IMR-90 (cell line): Measurements from ENCODE around the gene FRY. TPM values are rescaled to one million over a fixed set of nuclear protein-coding genes. Genes with fewer than 3 reads are reported as not detected.

Experiments
- ATAC-seq: fragments of 200-7000 bp; cut with Tn5 transposase; 2 replicates; pipeline ENCODE4 v1.9.1; 2020; ENCODE audit warnings: low read depth, mild to moderate bottlenecking, moderate library complexity
- BruUV-seq: library from RNA; stranded (reverse); fragments of 400-500 nt; replicated peaks from 2 replicates; lab custom pipeline; 2021; lab: Mats Ljungman, UMichigan
- CTCF ChIA-PET: fragments of 300-600 bp; formaldehyde crosslinking; extraction: SDS; loops from one replicate; lab custom pipeline; 2021; ENCODE audit warnings: antibody characterized with exemption; lab: Yijun Ruan, JAX
- POLR2A ChIA-PET: fragments of 300-600 bp; sonication (Branson Sonifier 250); formaldehyde crosslinking; loops from one replicate; lab custom pipeline; 2022; ENCODE audit warnings: antibody characterized with exemption; ENCODE audit not compliant: unreplicated experiment; lab: Charles Lee
- DNase-seq: peaks from one replicate; pipeline ENCODE4 v3.0.0; 2013
- H2AFZ ChIP-seq: replicated peaks from 2 replicates; pipeline ENCODE3; 2013; ENCODE audit warnings: low read length, mild to moderate bottlenecking; ENCODE audit not compliant: poor library complexity
- H2AK5ac ChIP-seq: 2 replicates; pipeline ENCODE4 v1.6.1; 2013; ENCODE audit warnings: low read depth, low read length, inconsistent platforms
- H2AK9ac ChIP-seq: replicated peaks from 2 replicates; pipeline ENCODE3; 2013; ENCODE audit warnings: mild to moderate bottlenecking, low read depth, low read length, moderate library complexity; ENCODE audit not compliant: poor library complexity
- H2BK120ac ChIP-seq: 2 replicates; pipeline ENCODE4 v1.6.1; 2013; ENCODE audit warnings: low read depth, low read length, inconsistent platforms
- H2BK15ac ChIP-seq: 3 replicates; pipeline ENCODE4 v1.6.1; 2013; ENCODE audit warnings: low read depth, low read length, inconsistent platforms
- H2BK20ac ChIP-seq: 2 replicates; pipeline ENCODE4 v1.6.1; 2013; ENCODE audit warnings: low read depth, mild to moderate bottlenecking, inconsistent platforms, low read length, moderate library complexity
- H2BK5ac ChIP-seq: 2 replicates; pipeline ENCODE4 v1.6.1; 2013; ENCODE audit warnings: mild to moderate bottlenecking, low read depth, low read length, inconsistent platforms; ENCODE audit not compliant: poor library complexity, severe bottlenecking
- H3K14ac ChIP-seq: replicated peaks from 2 replicates; pipeline ENCODE4 v1.6.1; 2013; ENCODE audit warnings: low read depth, low read length, inconsistent platforms
- H3K18ac ChIP-seq: 2 replicates; pipeline ENCODE4 v1.6.1; 2013; ENCODE audit warnings: low read depth, low read length, control low read depth
- H3K23ac ChIP-seq: 2 replicates; pipeline ENCODE4 v1.6.1; 2013; ENCODE audit warnings: low read depth, low read length, inconsistent platforms
- H3K27ac ChIP-seq: 2 replicates; pipeline ENCODE4 v1.5.1; 2013; ENCODE audit warnings: mild to moderate bottlenecking, control low read depth, low read length; ENCODE audit not compliant: insufficient read depth
- H3K27me3 ChIP-seq: 2 replicates; pipeline ENCODE4 v1.6.1; 2013; ENCODE audit warnings: low read length; ENCODE audit not compliant: control insufficient read depth, insufficient read depth
- H3K36me3 ChIP-seq: 2 replicates; pipeline ENCODE4 v1.6.1; 2013; ENCODE audit warnings: low read length, mixed read lengths; ENCODE audit not compliant: control insufficient read depth, insufficient read depth
- H3K4ac ChIP-seq: 2 replicates; pipeline ENCODE4 v1.6.1; 2013; ENCODE audit warnings: low read depth, low read length, inconsistent platforms
- H3K4me1 ChIP-seq: 2 replicates; pipeline ENCODE4 v1.6.1; 2013; ENCODE audit warnings: low read length, mixed read lengths; ENCODE audit not compliant: control insufficient read depth, insufficient read depth
- H3K4me2 ChIP-seq: 2 replicates; pipeline ENCODE4 v1.6.1; 2013; ENCODE audit warnings: low read depth, mild to moderate bottlenecking, control low read depth, low read length, moderate library complexity
- H3K4me3 ChIP-seq: 2 replicates; pipeline ENCODE4 v1.5.1; 2013; ENCODE audit warnings: low read depth, mild to moderate bottlenecking, control low read depth, low read length, moderate library complexity; ENCODE audit not compliant: insufficient read depth
- H3K56ac ChIP-seq: 2 replicates; pipeline ENCODE4 v1.6.1; 2013; ENCODE audit warnings: low read length, inconsistent platforms; ENCODE audit not compliant: insufficient read depth; ENCODE audit errors: extremely low read depth
- H3K79me1 ChIP-seq, 2 experiments: 2 replicates each; pipeline ENCODE4 v1.6.1; 2013; ENCODE audit warnings: low read length in 2 of 2, inconsistent platforms in 1 of 2, low read depth in 1 of 2
- H3K9ac ChIP-seq: 2 replicates; pipeline ENCODE4 v1.6.1; 2013; ENCODE audit warnings: low read depth, low read length, control low read depth
- H3K9me1 ChIP-seq: 2 replicates; pipeline ENCODE4 v1.6.1; 2013; ENCODE audit warnings: low read length, inconsistent platforms; ENCODE audit not compliant: insufficient read depth
- H3K9me3 ChIP-seq: 2 replicates; pipeline ENCODE4 v1.6.1; 2013; ENCODE audit warnings: low read length; ENCODE audit not compliant: control insufficient read depth, insufficient read depth
- H4K20me1 ChIP-seq: 2 replicates; pipeline ENCODE4 v1.6.1; 2013; ENCODE audit warnings: low read length, inconsistent platforms; ENCODE audit not compliant: insufficient read depth
- H4K5ac ChIP-seq: 2 replicates; pipeline ENCODE4 v1.6.1; 2013; ENCODE audit warnings: mild to moderate bottlenecking, low read depth, low read length, control low read depth
- H4K8ac ChIP-seq, 2 experiments: 2 replicates each; pipeline ENCODE4 v1.6.1; 2013; ENCODE audit warnings: low read depth in 2 of 2, low read length in 2 of 2, control low read depth in 1 of 2, inconsistent platforms in 1 of 2
- H4K91ac ChIP-seq: 2 replicates; pipeline ENCODE4 v1.6.1; 2013; ENCODE audit warnings: low read depth, low read length, inconsistent platforms; ENCODE audit not compliant: insufficient read depth
- CEBPB ChIP-seq: IDR thresholded peaks from 2 replicates; pipeline ENCODE4 v1.6.1; 2012; ENCODE audit warnings: low read depth, low read length, improper control_type of control experiment
- MAZ ChIP-seq: IDR thresholded peaks from 2 replicates; pipeline ENCODE4 v1.6.1; 2012; ENCODE audit warnings: low read depth, mild to moderate bottlenecking, low read length, improper control_type of control experiment, moderate library complexity, borderline replicate concordance
- WGBS, 2 experiments: methylation state at CpG; one replicate each; pipeline versions ENCODE4 v1.1.5 to v1.1.7; 2013; ENCODE audit warnings: missing lambda C conversion rate in 2 of 2; ENCODE audit not compliant: insufficient read length in 1 of 2; ENCODE audit errors: extremely low coverage in 2 of 2; 5-methylcytosine and 5-hydroxymethylcytosine counted together
- dilution Hi-C: fragments of 300-500 bp; cut with HindIII; formaldehyde crosslinking; loops from one replicate; pipeline ENCODE4 v1.14.3; 2018; ENCODE audit warnings: low sequenced_read_pairs; ENCODE audit not compliant: unreplicated experiment
- in situ Hi-C: fragments of 300-500 bp; cut with MboI; formaldehyde crosslinking; loops from 3 replicates; pipeline ENCODE4 v1.14.3; 2019; ENCODE audit warnings: low sequenced_read_pairs, inconsistent platforms, mixed read lengths
- intact Hi-C: fragments of 100-400 bp; cut with micrococcal nuclease; formaldehyde crosslinking; loops from 2 replicates; pipeline ENCODE4 v1.10.0; 2022
- polyA plus RNA-seq, 3 experiments: library from polyadenylated mRNA; depleted of rRNA; stranded (reverse); fragments of >200 nt; gene quantifications; 2 replicates each; pipeline ENCODE4 v1.2.3, GENCODE V29; 2012; ENCODE audit warnings: low replicate concordance in 1 of 3
- total RNA-seq: library from RNA; depleted of rRNA; stranded (reverse); fragments of >200 nt; gene quantifications from 2 replicates; pipeline ENCODE4 v1.2.3, GENCODE V29; 2012

The FRY gene
- total and polyA plus RNA-seq, 2 of the 4 experiments (the other 2 are of a cell fraction), result 3.0 to 4.8 TPM

GRCh38 chr13:32023096-32023495, 8.5 kb upstream of the FRY start:
- Histone ChIP-seq H3K18ac (no peak overlapping the region), H4K5ac (no peak overlapping the region), H2BK15ac (no peak overlapping the region; the same call in 2 of the 3 replicates), H3K9me3 (no peaks in the 10 kb centered on the region), H3K56ac (no peak overlapping the region), H3K27me3 (no peaks in the 10 kb centered on the region), H4K8ac (no peak overlapping the region), H3K4me3 (no peak overlapping the region), H3K4ac (no peak overlapping the region), H2BK120ac (no peak overlapping the region), H3K9ac (no peak overlapping the region), H2BK20ac (no peak overlapping the region), H3K23ac (no peak overlapping the region), H3K27ac (no peak overlapping the region), H3K4me1 (peaks cover 3% of the 10 kb centered on the region; the same call in 1 of the 2 replicates), H3K4me2 (no peak overlapping the region), H4K20me1 (no peaks in the 10 kb centered on the region), H3K36me3 (no peaks in the 10 kb centered on the region), H2AK9ac (no peak overlapping the region), H3K79me1 (no peaks in the 10 kb centered on the region), H3K14ac (no peak overlapping the region), H2AFZ (no peak overlapping the region), H3K9me1 (peaks cover 6% of the 10 kb centered on the region), H4K91ac (no peak overlapping the region), H2BK5ac (no peak overlapping the region), H2AK5ac (no peak overlapping the region)
- TF ChIP-seq MAZ (no peak), CEBPB (no peak)
- ChIA-PET CTCF (no interaction called here), POLR2A (no interaction called here)
- intact Hi-C loops, result loop anchor here (5.0 kb wide), 1 partner anchor 224 kb away; no protein-coding TSS in a partner anchor
- in situ Hi-C loops, result loop anchor here (5.0 to 10.0 kb wide), 2 partner anchors 289 to 552 kb away; no protein-coding TSS in a partner anchor
- WGBS, 2 experiments, result no CpG with 5 or more reads among the region's 3 CpGs
- dilution Hi-C loops, result no loop called here
- DNase-seq, result no peak
- no TSS peak for BruUV-seq
- no peak for ATAC-seq
